GM23338 (cell line): ENCODE results near the gene CDKL1. TPM values are rescaled to one million over a fixed set of nuclear protein-coding genes. Genes with fewer than 3 reads are reported as not detected.
A peak's percentile ranks its signal among the peaks of the same experiment; 100 is the strongest.

Experiments used
- ATAC-seq: fragments of 200-7000 bp; cut with Tn5 transposase; 3 replicates; pipeline ENCODE4 v1.9.1; 2020
- DNase-seq: peaks from one replicate; pipeline ENCODE4 v3.0.0-alpha.2; 2015; ENCODE audit warnings: low spot score
- H2AFZ ChIP-seq: fragments of 200-600 bp; sonication (generic); 2 replicates; pipeline ENCODE4 v1.8.0; 2016; ENCODE audit warnings: antibody characterized with exemption, mild to moderate bottlenecking, moderate library complexity
- H3F3A ChIP-seq: fragments of 200-600 bp; sonication (generic); replicated peaks from 2 replicates; pipeline ENCODE4 v1.8.0; 2017; ENCODE audit warnings: antibody characterized with exemption, mixed run types, low read depth
- H3K27ac ChIP-seq: fragments of 200-600 bp; sonication (generic); 2 replicates; pipeline ENCODE4 v1.6.1; 2016; ENCODE audit warnings: low read depth
- H3K27me3 ChIP-seq: fragments of 200-600 bp; sonication (generic); 2 replicates; pipeline ENCODE4 v1.8.0; 2016; ENCODE audit warnings: mild to moderate bottlenecking, mixed run types, moderate library complexity; ENCODE audit not compliant: insufficient read depth
- H3K36me3 ChIP-seq: fragments of 200-600 bp; sonication (generic); 2 replicates; pipeline ENCODE4 v1.8.0; 2016; ENCODE audit warnings: mild to moderate bottlenecking; ENCODE audit not compliant: insufficient read depth
- H3K4me1 ChIP-seq: fragments of 200-600 bp; sonication (generic); 2 replicates; pipeline ENCODE4 v1.8.0; 2016; ENCODE audit warnings: mild to moderate bottlenecking, moderate library complexity; ENCODE audit not compliant: insufficient read depth
- H3K4me2 ChIP-seq: fragments of 200-600 bp; sonication (generic); 2 replicates; pipeline ENCODE4 v1.7.1; 2017; ENCODE audit warnings: mixed run types
- H3K4me3 ChIP-seq: fragments of 200-600 bp; sonication (generic); 2 replicates; pipeline ENCODE4 v1.6.1; 2016; ENCODE audit warnings: mixed run types
- H3K79me2 ChIP-seq: fragments of 200-600 bp; sonication (generic); replicated peaks from 2 replicates; pipeline ENCODE4 v1.8.0; 2017; ENCODE audit warnings: mild to moderate bottlenecking; ENCODE audit not compliant: insufficient read depth
- H3K9me2 ChIP-seq: fragments of 200-600 bp; sonication (generic); 2 replicates; pipeline ENCODE4 v1.8.0; 2017; ENCODE audit not compliant: insufficient read depth
- H4K20me1 ChIP-seq: fragments of 200-600 bp; sonication (generic); replicated peaks from 2 replicates; pipeline ENCODE4 v1.8.0; 2017; ENCODE audit warnings: mild to moderate bottlenecking; ENCODE audit not compliant: insufficient read depth
- H3K27ac Mint-ChIP-seq: 2 replicates; pipeline ENCODE4 v1.8.0; 2020; ENCODE audit warnings: inconsistent platforms, mild to moderate bottlenecking, moderate library complexity, mixed read lengths
- H3K27me3 Mint-ChIP-seq: 3 replicates; pipeline ENCODE4 v1.8.0; 2022; ENCODE audit warnings: low read depth, mild to moderate bottlenecking, moderate library complexity, mixed read lengths, inconsistent platforms; ENCODE audit not compliant: insufficient read depth, poor library complexity
- H3K36me3 Mint-ChIP-seq: 3 replicates; pipeline ENCODE4 v1.8.0; 2021; ENCODE audit warnings: low read depth, mild to moderate bottlenecking, inconsistent platforms, moderate library complexity, mixed read lengths
- H3K4me1 Mint-ChIP-seq: 3 replicates; pipeline ENCODE4 v1.8.0; 2020; ENCODE audit warnings: mild to moderate bottlenecking, inconsistent platforms, mixed read lengths
- H3K4me3 Mint-ChIP-seq: 3 replicates; pipeline ENCODE4 v1.8.0; 2021; ENCODE audit warnings: moderate library complexity, mild to moderate bottlenecking, inconsistent platforms, mixed read lengths
- H3K9me3 Mint-ChIP-seq: 3 replicates; pipeline ENCODE4 v1.8.0; 2020; ENCODE audit warnings: moderate library complexity, mild to moderate bottlenecking, inconsistent platforms, mixed read lengths
- CREB1 ChIP-seq: fragments of 250-450 bp; sonication (Bioruptor Pico); IDR thresholded peaks from 2 replicates; pipeline ENCODE4 v1.5.0; 2020; ENCODE audit warnings: low read depth, mild to moderate bottlenecking, moderate library complexity
- ETS1 ChIP-seq: IDR thresholded peaks from 2 replicates; pipeline ENCODE4 v1.6.1; 2016; ENCODE audit warnings: antibody characterized with exemption
- EZH2 ChIP-seq: fragments of 200-600 bp; sonication (generic); IDR thresholded peaks from one replicate; pipeline ENCODE4 v1.8.0; 2017; ENCODE audit warnings: antibody characterized with exemption, mild to moderate bottlenecking, low read depth; ENCODE audit not compliant: unreplicated experiment
- JUNB ChIP-seq: IDR thresholded peaks from one replicate; pipeline ENCODE4 v1.6.1; 2016; ENCODE audit warnings: antibody characterized with exemption; ENCODE audit not compliant: unreplicated experiment
- POLR2AphosphoS5 ChIP-seq: IDR thresholded peaks from 2 replicates; pipeline ENCODE4 v1.6.1; 2016; ENCODE audit warnings: antibody characterized with exemption, low read depth
- REST ChIP-seq: IDR thresholded peaks from one replicate; pipeline ENCODE4 v1.6.1; 2018; ENCODE audit warnings: antibody characterized with exemption; ENCODE audit not compliant: unreplicated experiment
- ZNF114 ChIP-seq: fragments of 250-450 bp; sonication (Bioruptor Pico); IDR thresholded peaks from 2 replicates; pipeline ENCODE4 v1.5.0; 2020; ENCODE audit warnings: mild to moderate bottlenecking, moderate library complexity
- polyA plus RNA-seq: library from polyadenylated mRNA; unstranded; fragments of >200 nt; fragmentation: Nextera tagmentation; extraction: Ambion mirVana; gene quantifications from 2 replicates; pipeline ENCODE4 v1.2.1, GENCODE V29; 2016
- total RNA-seq: library from RNA; depleted of rRNA; stranded (reverse); fragments of >200 nt; shearing (Covaris generic); gene quantifications from 2 replicates; pipeline ENCODE4 v1.2.3, GENCODE V29; 2014

The CDKL1 gene
- total and polyA plus RNA-seq, 2 experiments from 2014 or later: 0.52 TPM

- no peak overlapping the region for H3K27ac Mint-ChIP-seq
- Histone ChIP-seq H4K20me1 (no peaks in the 10 kb centered on the region), H3K4me2 (no peak overlapping the region), H3K4me3 (no peak overlapping the region), H3K27ac (peak overlapping the region; percentile 28), H3K9me2 (no peaks in the 10 kb centered on the region), H3K4me1 (no peaks in the 10 kb centered on the region; the same call in none of the 2 replicates), H3K27me3 (no peaks in the 10 kb centered on the region), H3K36me3 (no peaks in the 10 kb centered on the region), H3F3A (no peaks in the 10 kb centered on the region), H2AFZ (peak overlapping the region; percentile 80), H3K79me2 (no peaks in the 10 kb centered on the region)
- H3K27me3 Mint-ChIP-seq: peaks cover 2% of the 10 kb centered on the region
- no peaks in the 10 kb centered on the region for H3K36me3 Mint-ChIP-seq
- DNase-seq: no peak
- no peak overlapping the region for H3K4me3 Mint-ChIP-seq
- peaks cover 29% of the 10 kb centered on the region for H3K4me1 Mint-ChIP-seq
- ATAC-seq: no peak
- no peaks in the 10 kb centered on the region for H3K9me3 Mint-ChIP-seq
- TF ChIP-seq REST: no peak
- no peak for TF ChIP-seq EZH2
- TF ChIP-seq POLR2AphosphoS5: no peak
- TF ChIP-seq CREB1: no peak
- TF ChIP-seq JUNB: no peak
These were observed 50.7 kb downstream of the CDKL1 start for GRCh38 chr14:50345846-50346422.

GRCh38 chr14:50344876-50345563, 51.7 kb downstream of the CDKL1 start:
- no peaks in the 10 kb centered on the region for H3K9me2 ChIP-seq
- H3K4me2 ChIP-seq: no peak overlapping the region
- H3K4me1 ChIP-seq: no peaks in the 10 kb centered on the region; the same call in none of the 2 replicates
- H3K36me3 ChIP-seq: no peaks in the 10 kb centered on the region
- Mint-ChIP-seq H3K27ac (no peak overlapping the region), H3K36me3 (no peaks in the 10 kb centered on the region), H3K4me3 (no peak overlapping the region), H3K4me1 (peaks cover 31% of the 10 kb centered on the region), H3K27me3 (peaks cover 2% of the 10 kb centered on the region), H3K9me3 (no peaks in the 10 kb centered on the region)
- H3F3A ChIP-seq: no peaks in the 10 kb centered on the region
- H2AFZ ChIP-seq: peak overlapping the region; percentile 80; the same call in 1 of the 2 replicates
- no peaks in the 10 kb centered on the region for H3K27me3 ChIP-seq
- H3K4me3 ChIP-seq: no peak overlapping the region
- H4K20me1 ChIP-seq: no peaks in the 10 kb centered on the region
- ATAC-seq (no peak), DNase-seq (no peak)
- no peaks in the 10 kb centered on the region for H3K79me2 ChIP-seq
- H3K27ac ChIP-seq: no peak overlapping the region
- TF ChIP-seq REST (no peak), EZH2 (no peak), JUNB (no peak), POLR2AphosphoS5 (no peak), ZNF114 (CRISPR knock-in tag) (no peak), ETS1 (no peak)
